HL-60 (cell line): ENCODE data around the gene FAM221A.

Experiments
- CTCF ChIP-seq: IDR thresholded peaks from one replicate; pipeline ENCODE4 v1.5.1; 2011; ENCODE audit warnings: low read length, control low read depth, inconsistent platforms; ENCODE audit not compliant: insufficient read depth
- TF ChIP-seq, protein P1 (sequence below): IDR thresholded peaks from 2 replicates; pipeline ENCODE4 v1.6.1; 2012; ENCODE audit warnings: low read depth; ENCODE audit not compliant: insufficient replicate concordance

DNA sequence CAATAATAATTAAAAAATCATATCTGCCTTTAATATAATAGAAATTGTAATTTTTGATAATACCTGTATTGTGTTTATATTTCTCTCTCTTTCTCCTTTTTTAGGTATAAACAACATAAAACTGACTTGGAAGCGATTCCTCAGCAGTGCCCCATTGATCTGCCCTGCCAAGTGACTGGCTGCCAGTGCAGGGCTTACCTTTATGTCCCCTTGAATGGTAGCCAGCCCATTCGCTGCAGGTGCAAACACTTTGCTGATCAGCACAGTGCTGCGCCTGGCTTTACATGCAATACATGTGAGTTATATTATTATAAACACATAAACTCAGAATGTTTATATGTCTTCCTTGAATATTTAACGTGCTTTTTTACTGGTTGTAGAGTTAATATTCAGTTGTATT, 9.2 kb downstream of the FAM221A start:
- TF ChIP-seq CTCF, result no peak
- TF ChIP-seq, protein P1, sequence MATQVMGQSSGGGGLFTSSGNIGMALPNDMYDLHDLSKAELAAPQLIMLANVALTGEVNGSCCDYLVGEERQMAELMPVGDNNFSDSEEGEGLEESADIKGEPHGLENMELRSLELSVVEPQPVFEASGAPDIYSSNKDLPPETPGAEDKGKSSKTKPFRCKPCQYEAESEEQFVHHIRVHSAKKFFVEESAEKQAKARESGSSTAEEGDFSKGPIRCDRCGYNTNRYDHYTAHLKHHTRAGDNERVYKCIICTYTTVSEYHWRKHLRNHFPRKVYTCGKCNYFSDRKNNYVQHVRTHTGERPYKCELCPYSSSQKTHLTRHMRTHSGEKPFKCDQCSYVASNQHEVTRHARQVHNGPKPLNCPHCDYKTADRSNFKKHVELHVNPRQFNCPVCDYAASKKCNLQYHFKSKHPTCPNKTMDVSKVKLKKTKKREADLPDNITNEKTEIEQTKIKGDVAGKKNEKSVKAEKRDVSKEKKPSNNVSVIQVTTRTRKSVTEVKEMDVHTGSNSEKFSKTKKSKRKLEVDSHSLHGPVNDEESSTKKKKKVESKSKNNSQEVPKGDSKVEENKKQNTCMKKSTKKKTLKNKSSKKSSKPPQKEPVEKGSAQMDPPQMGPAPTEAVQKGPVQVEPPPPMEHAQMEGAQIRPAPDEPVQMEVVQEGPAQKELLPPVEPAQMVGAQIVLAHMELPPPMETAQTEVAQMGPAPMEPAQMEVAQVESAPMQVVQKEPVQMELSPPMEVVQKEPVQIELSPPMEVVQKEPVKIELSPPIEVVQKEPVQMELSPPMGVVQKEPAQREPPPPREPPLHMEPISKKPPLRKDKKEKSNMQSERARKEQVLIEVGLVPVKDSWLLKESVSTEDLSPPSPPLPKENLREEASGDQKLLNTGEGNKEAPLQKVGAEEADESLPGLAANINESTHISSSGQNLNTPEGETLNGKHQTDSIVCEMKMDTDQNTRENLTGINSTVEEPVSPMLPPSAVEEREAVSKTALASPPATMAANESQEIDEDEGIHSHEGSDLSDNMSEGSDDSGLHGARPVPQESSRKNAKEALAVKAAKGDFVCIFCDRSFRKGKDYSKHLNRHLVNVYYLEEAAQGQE, result no peak
